Measurements from ENCODE around the gene MAGI2. TPM values are rescaled to one million over a fixed set of nuclear protein-coding genes. Genes with fewer than 3 reads are reported as not detected.
"Not testable (repeated sequence)": the region's sequence is repeated elsewhere in the genome, so short reads cannot be mapped to it uniquely, and the experiment has no call there.

Gene MAGI2
- polyA plus RNA-seq, 5 donors: 5.3 to 7.8 (median 6.6) TPM

- no peak for DNase-seq
These were observed 887.7 kb downstream of the MAGI2 start for GRCh38 chr7:78565784-78566183.

GRCh38 chr7:78563191-78563590 lies 890.3 kb downstream of the MAGI2 start:
- no peak for DNase-seq

- DNase-seq: no peak
These were observed 891.3 kb downstream of the MAGI2 start for GRCh38 chr7:78562191-78562590.

- DNase-seq: no peak
These were observed 894.9 kb downstream of the MAGI2 start for GRCh38 chr7:78558566-78558965.

- no peak for DNase-seq
These were observed 909.5 kb downstream of the MAGI2 start for GRCh38 chr7:78543976-78544375.

GRCh38 chr7:78542981-78543380 lies 910.5 kb downstream of the MAGI2 start:
- DNase-seq: no peak

GRCh38 chr7:78542541-78542940 lies 910.9 kb downstream of the MAGI2 start:
- no peak for DNase-seq

GRCh38 chr7:78539825-78540224 lies 913.6 kb downstream of the MAGI2 start:
- DNase-seq: no peak

- DNase-seq: no peak
These were observed 917.8 kb downstream of the MAGI2 start for GRCh38 chr7:78535655-78536054.

- DNase-seq: no peak
These were observed 923.1 kb downstream of the MAGI2 start for GRCh38 chr7:78530351-78530750.

GRCh38 chr7:78529392-78529791 lies 924.1 kb downstream of the MAGI2 start:
- DNase-seq: no peak

GRCh38 chr7:78528964-78529363 lies 924.5 kb downstream of the MAGI2 start:
- DNase-seq: no peak

- DNase-seq: no peak
These were observed 929.5 kb downstream of the MAGI2 start for GRCh38 chr7:78523930-78524329.

- no peak for DNase-seq
These were observed 931.5 kb downstream of the MAGI2 start for GRCh38 chr7:78521961-78522360.

GRCh38 chr7:78516450-78516849 lies 937.0 kb downstream of the MAGI2 start:
- DNase-seq: no peak

GRCh38 chr7:78514634-78515033 lies 938.8 kb downstream of the MAGI2 start:
- DNase-seq: no peak

GRCh38 chr7:78510580-78511188 lies 942.8 kb downstream of the MAGI2 start:
- peak; percentile 33 to 36 for DNase-seq

- not testable (repeated sequence) for DNase-seq
These were observed 950.2 kb downstream of the MAGI2 start for GRCh38 chr7:78503301-78503700.

GRCh38 chr7:78501064-78501463 lies 952.4 kb downstream of the MAGI2 start:
- DNase-seq: no peak

- DNase-seq: no peak
These were observed 953.5 kb downstream of the MAGI2 start for GRCh38 chr7:78499971-78500370.

GRCh38 chr7:78499283-78499682 lies 954.2 kb downstream of the MAGI2 start:
- no peak for DNase-seq

GRCh38 chr7:78497728-78498427 lies 955.6 kb downstream of the MAGI2 start:
- no peak for DNase-seq

- DNase-seq: no peak
These were observed 957.3 kb downstream of the MAGI2 start for GRCh38 chr7:78496096-78496630.
